H9 (cell line): ENCODE results near the gene CLCN5. TPM values are rescaled to one million over a fixed set of nuclear protein-coding genes. Genes with fewer than 3 reads are reported as not detected.

Experiments used
- DNase-seq: peaks from one replicate; pipeline ENCODE4 v3.0.0-alpha.2; 2017
- H2AFZ ChIP-seq: one replicate; pipeline ENCODE4 v1.6.1; 2013; ENCODE audit warnings: mild to moderate bottlenecking, low read length, control low read depth, moderate library complexity
- H2AK5ac ChIP-seq: 2 replicates; pipeline ENCODE4 v1.6.1; 2013; ENCODE audit warnings: low read length, control low read depth, mixed read lengths; ENCODE audit not compliant: insufficient read length
- H2BK120ac ChIP-seq: one replicate; pipeline ENCODE4 v1.6.1; 2013; ENCODE audit warnings: low read depth, mild to moderate bottlenecking, low read length, control low read depth, inconsistent platforms; ENCODE audit not compliant: poor library complexity, severe bottlenecking
- H2BK12ac ChIP-seq: 2 replicates; pipeline ENCODE4 v1.6.1; 2013; ENCODE audit warnings: low read length, control low read depth, mixed read lengths, low read depth; ENCODE audit not compliant: insufficient read length
- H2BK15ac ChIP-seq: 2 replicates; pipeline ENCODE4 v1.6.1; 2013; ENCODE audit warnings: low read depth, low read length, control low read depth
- H2BK20ac ChIP-seq: one replicate; pipeline ENCODE4 v1.6.1; 2013; ENCODE audit warnings: low read depth, mild to moderate bottlenecking, low read length, control low read depth, inconsistent platforms; ENCODE audit not compliant: poor library complexity, severe bottlenecking
- H2BK5ac ChIP-seq: 2 replicates; pipeline ENCODE4 v1.6.1; 2013; ENCODE audit warnings: low read length, control low read depth, mixed read lengths; ENCODE audit not compliant: insufficient read length
- H3K14ac ChIP-seq: 2 replicates; pipeline ENCODE4 v1.6.1; 2013; ENCODE audit warnings: low read length, control low read depth; ENCODE audit not compliant: insufficient read depth
- H3K18ac ChIP-seq: 2 replicates; pipeline ENCODE4 v1.6.1; 2013; ENCODE audit warnings: low read depth, mild to moderate bottlenecking, mixed read lengths, low read length, control low read depth; ENCODE audit not compliant: insufficient read length
- H3K23ac ChIP-seq: 2 replicates; pipeline ENCODE4 v1.6.1; 2013; ENCODE audit warnings: low read length, control low read depth, mixed read lengths, low read depth; ENCODE audit not compliant: insufficient read length
- H3K23me2 ChIP-seq: 2 replicates; pipeline ENCODE4 v1.6.1; 2013; ENCODE audit warnings: low read depth, mild to moderate bottlenecking, mixed read lengths, low read length, control low read depth; ENCODE audit not compliant: insufficient read length, poor library complexity, severe bottlenecking
- H3K27ac ChIP-seq: 2 replicates; pipeline ENCODE4 v1.5.1; 2013; ENCODE audit warnings: low read length, control low read depth, mixed read lengths, low read depth; ENCODE audit not compliant: insufficient read length
- H3K27me3 ChIP-seq: 2 replicates; pipeline ENCODE4 v1.6.1; 2013; ENCODE audit warnings: low read length, control low read depth, inconsistent platforms; ENCODE audit not compliant: insufficient read depth
- H3K4ac ChIP-seq: 2 replicates; pipeline ENCODE4 v1.6.1; 2013; ENCODE audit warnings: low read depth, mild to moderate bottlenecking, control low read depth, inconsistent platforms, low read length, moderate library complexity
- H3K4me1 ChIP-seq: 2 replicates; pipeline ENCODE4 v1.6.1; 2013; ENCODE audit warnings: low read length, control low read depth, inconsistent platforms; ENCODE audit not compliant: insufficient read depth
- H3K4me2 ChIP-seq: 2 replicates; pipeline ENCODE4 v1.6.1; 2013; ENCODE audit warnings: low read length, control low read depth, mixed read lengths; ENCODE audit not compliant: insufficient read length, insufficient read depth
- H3K56ac ChIP-seq: 2 replicates; pipeline ENCODE4 v1.6.1; 2013; ENCODE audit warnings: low read depth, mild to moderate bottlenecking, mixed read lengths, low read length, control low read depth; ENCODE audit not compliant: insufficient read length
- H3K79me1 ChIP-seq: 2 replicates; pipeline ENCODE4 v1.6.1; 2013; ENCODE audit warnings: low read depth, mild to moderate bottlenecking, moderate library complexity, low read length, control low read depth, inconsistent platforms; ENCODE audit not compliant: insufficient read depth, poor library complexity, severe bottlenecking
- H3K79me2 ChIP-seq: 2 replicates; pipeline ENCODE4 v1.6.1; 2013; ENCODE audit warnings: low read length, control low read depth, inconsistent platforms; ENCODE audit not compliant: insufficient read depth
- H3K9ac ChIP-seq: 2 replicates; pipeline ENCODE4 v1.6.1; 2013; ENCODE audit warnings: low read length, control low read depth, mixed read lengths; ENCODE audit not compliant: insufficient read length; ENCODE audit errors: extremely low read depth
- H3K9me3 ChIP-seq: one replicate; pipeline ENCODE4 v1.6.1; 2013; ENCODE audit warnings: low read depth, low read length, inconsistent platforms; ENCODE audit not compliant: control insufficient read depth
- H3T11ph ChIP-seq: one replicate; pipeline ENCODE4 v1.6.1; 2013; ENCODE audit warnings: mild to moderate bottlenecking, low read length, control low read depth, inconsistent platforms
- H4K20me1 ChIP-seq: one replicate; pipeline ENCODE4 v1.6.1; 2013; ENCODE audit not compliant: control insufficient read depth, insufficient read length, insufficient read depth
- H4K5ac ChIP-seq: 2 replicates; pipeline ENCODE4 v1.6.1; 2013; ENCODE audit warnings: low read depth, mild to moderate bottlenecking, mixed read lengths, low read length, control low read depth; ENCODE audit not compliant: insufficient read length
- H4K8ac ChIP-seq: replicated peaks from 2 replicates; pipeline ENCODE4 v1.6.1; 2013; ENCODE audit warnings: low read length, control low read depth, mixed read lengths, low read depth; ENCODE audit not compliant: insufficient read length
- H4K91ac ChIP-seq: 2 replicates; pipeline ENCODE4 v1.6.1; 2013; ENCODE audit warnings: low read depth, mild to moderate bottlenecking, moderate library complexity, mixed read lengths, low read length, control low read depth; ENCODE audit not compliant: insufficient read length
- H3K27ac Mint-ChIP-seq, 3 experiments: 2 replicates in 2 of 3; 3 replicates in 1 of 3; pipeline ENCODE4 v1.8.0; 2020 to 2021; ENCODE audit warnings: mixed read lengths in 3 of 3, mild to moderate bottlenecking in 1 of 3, moderate library complexity in 1 of 3
- H3K27me3 Mint-ChIP-seq: 2 replicates; pipeline ENCODE4 v1.8.0; 2021; ENCODE audit warnings: low read depth, mild to moderate bottlenecking, moderate library complexity, mixed read lengths
- H3K36me3 Mint-ChIP-seq, 3 experiments: 2 replicates in 2 of 3; 3 replicates in 1 of 3; pipeline ENCODE4 v1.8.0; 2020 to 2021; ENCODE audit warnings: low read depth in 3 of 3, mixed read lengths in 3 of 3; ENCODE audit not compliant: insufficient read depth in 1 of 3
- H3K4me1 Mint-ChIP-seq, 2 experiments: 2 replicates each; pipeline ENCODE4 v1.8.0; 2020; ENCODE audit warnings: mixed read lengths in 2 of 2
- H3K4me3 Mint-ChIP-seq, 2 experiments: 2 replicates in 1 of 2; 3 replicates in 1 of 2; pipeline ENCODE4 v1.8.0; 2020 to 2021; ENCODE audit warnings: mild to moderate bottlenecking in 2 of 2, mixed read lengths in 2 of 2, moderate library complexity in 1 of 2
- H3K9me3 Mint-ChIP-seq, 2 experiments: 2 replicates in 1 of 2; 3 replicates in 1 of 2; pipeline ENCODE4 v1.8.0; 2020; ENCODE audit warnings: mild to moderate bottlenecking in 2 of 2, mixed read lengths in 2 of 2, moderate library complexity in 1 of 2
- CTCF ChIP-seq: fragments of 200-600 bp; sonication (generic); conservative IDR thresholded peaks from 3 replicates; pipeline ENCODE4 v1.8.0; 2021; ENCODE audit warnings: antibody characterized with exemption, mild to moderate bottlenecking
- WGBS: extraction: QIAGEN DNeasy Blood & Tissue Kit; methylation state at CpG from one replicate; pipeline ENCODE4 v1.1.7; 2013; ENCODE audit warnings: missing lambda C conversion rate, low lambda C conversion rate, mixed read lengths; ENCODE audit not compliant: insufficient read length; ENCODE audit errors: extremely low coverage; 5-methylcytosine and 5-hydroxymethylcytosine counted together
- total RNA-seq: library from RNA; stranded (reverse); gene quantifications from 2 replicates; pipeline ENCODE4 v1.2.1, GENCODE V29; 2021

The CLCN5 gene
- total RNA-seq, 1 experiment from 2014 or later = 5.9 TPM

DNA sequence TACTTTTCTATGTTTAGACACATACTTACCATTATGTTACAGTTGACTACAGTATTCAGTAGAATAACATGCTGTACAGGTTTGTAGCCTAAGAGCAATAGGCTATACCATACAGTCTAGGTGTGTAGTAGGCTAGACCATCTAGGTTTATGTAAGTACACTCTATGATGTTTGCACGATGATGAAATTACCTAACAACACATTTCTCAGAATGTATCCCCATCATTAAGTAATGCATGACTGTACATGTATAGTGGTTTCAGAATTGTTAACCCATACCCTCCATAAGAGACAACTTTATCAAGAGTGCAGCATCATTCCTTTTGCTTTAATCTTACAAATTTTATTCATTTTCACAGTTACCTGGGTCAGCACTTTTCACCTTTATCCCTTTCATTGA lies 126.8 kb downstream of the CLCN5 start:
- Mint-ChIP-seq H3K4me3 (no peak overlapping the region), H3K4me1 (peaks cover 15 to 20% of the 10 kb centered on the region in 2 experiments), H3K27ac (no peak overlapping the region), H3K27me3 (no peaks in the 10 kb centered on the region), H3K9me3 (peaks cover 61 to 71% of the 10 kb centered on the region in 2 experiments), H3K36me3 (peaks cover 3 to 5% (median 4%) of the 10 kb centered on the region in 3 experiments; a peak in 6 of 7 replicates)
- H4K5ac ChIP-seq = no peak overlapping the region
- no peak overlapping the region for H3K14ac ChIP-seq
- no peak overlapping the region for H2BK15ac ChIP-seq
- no peak overlapping the region for H4K8ac ChIP-seq
- H3K4me1 ChIP-seq = no peaks in the 10 kb centered on the region; the same call in none of the 2 replicates
- no peak overlapping the region for H3K23ac ChIP-seq
- DNase-seq = no peak
- no peak overlapping the region for H3K4me2 ChIP-seq
- WGBS = no CpG with 5 or more reads among the region's 1 CpG
- no peak overlapping the region for H2BK12ac ChIP-seq
- H2BK20ac ChIP-seq = no peak overlapping the region
- H3K79me2 ChIP-seq = no peaks in the 10 kb centered on the region
- no peak overlapping the region for H3K4ac ChIP-seq
- no peak overlapping the region for H2BK120ac ChIP-seq
- H4K20me1 ChIP-seq = no peaks in the 10 kb centered on the region
- H2AFZ ChIP-seq = no peak overlapping the region
- no peak overlapping the region for H3K27ac ChIP-seq
- no peaks in the 10 kb centered on the region for H3K23me2 ChIP-seq
- no peak for TF ChIP-seq CTCF
- H3K27me3 ChIP-seq = no peaks in the 10 kb centered on the region
- H3K9me3 ChIP-seq = peaks cover 12% of the 10 kb centered on the region
- no peak overlapping the region for H3T11ph ChIP-seq
- no peak overlapping the region for H2AK5ac ChIP-seq
- no peak overlapping the region for H3K18ac ChIP-seq
- no peak overlapping the region for H2BK5ac ChIP-seq
- H3K79me1 ChIP-seq = no peaks in the 10 kb centered on the region
- H4K91ac ChIP-seq = no peak overlapping the region
- no peak overlapping the region for H3K56ac ChIP-seq
- no peak overlapping the region for H3K9ac ChIP-seq
